Testis (tissue), 2 donors: Measurements from ENCODE around the gene TPP1.

ENCODE experiments used
- CTCF ChIP-seq, 3 experiments: fragments of 450-650 bp in 2 of 3; fragments of 200-600 bp in 1 of 3; sonication (generic) in 1 of 3; IDR thresholded peaks; one replicate each; pipeline ENCODE4 v1.5.1; 2016 to 2019; ENCODE audit warnings: antibody characterized with exemption in 3 of 3, mild to moderate bottlenecking in 2 of 3, moderate library complexity in 1 of 3
- POLR2A ChIP-seq: fragments of 450-650 bp; IDR thresholded peaks from one replicate; pipeline ENCODE4 v1.6.1; 2017; ENCODE audit warnings: antibody characterized with exemption, mild to moderate bottlenecking, moderate library complexity

- TF ChIP-seq CTCF (IDR thresholded peaks at IDR 0.05): no peak
- TF ChIP-seq POLR2A: no peak
Measured at GRCh38 chr11:6637871-6638270, 18.6 kb upstream of the TPP1 start.
